ENCODE data around the gene CNTNAP2.

GRCh38 chr7:148286150-148286549 is 2169.5 kb downstream of the CNTNAP2 start:
- TF ChIP-seq, protein P1, sequence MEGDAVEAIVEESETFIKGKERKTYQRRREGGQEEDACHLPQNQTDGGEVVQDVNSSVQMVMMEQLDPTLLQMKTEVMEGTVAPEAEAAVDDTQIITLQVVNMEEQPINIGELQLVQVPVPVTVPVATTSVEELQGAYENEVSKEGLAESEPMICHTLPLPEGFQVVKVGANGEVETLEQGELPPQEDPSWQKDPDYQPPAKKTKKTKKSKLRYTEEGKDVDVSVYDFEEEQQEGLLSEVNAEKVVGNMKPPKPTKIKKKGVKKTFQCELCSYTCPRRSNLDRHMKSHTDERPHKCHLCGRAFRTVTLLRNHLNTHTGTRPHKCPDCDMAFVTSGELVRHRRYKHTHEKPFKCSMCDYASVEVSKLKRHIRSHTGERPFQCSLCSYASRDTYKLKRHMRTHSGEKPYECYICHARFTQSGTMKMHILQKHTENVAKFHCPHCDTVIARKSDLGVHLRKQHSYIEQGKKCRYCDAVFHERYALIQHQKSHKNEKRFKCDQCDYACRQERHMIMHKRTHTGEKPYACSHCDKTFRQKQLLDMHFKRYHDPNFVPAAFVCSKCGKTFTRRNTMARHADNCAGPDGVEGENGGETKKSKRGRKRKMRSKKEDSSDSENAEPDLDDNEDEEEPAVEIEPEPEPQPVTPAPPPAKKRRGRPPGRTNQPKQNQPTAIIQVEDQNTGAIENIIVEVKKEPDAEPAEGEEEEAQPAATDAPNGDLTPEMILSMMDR (conservative IDR thresholded peaks at IDR 0.05; ENCODE audit: low read depth, low read length), result peak; percentile 80
- TF ChIP-seq EZH2 (IDR thresholded peaks at IDR 0.05; ENCODE audit: borderline replicate concordance, low read depth, low read length, poor library complexity, severe bottlenecking), result no peak
